Muscle layer of duodenum (tissue), 2 donors: Measurements from ENCODE around the gene LRMDA.

Experiments
- H3K27ac ChIP-seq: one replicate; pipeline ENCODE4 v1.7.0; 2013; ENCODE audit warnings: mild to moderate bottlenecking, low read length
- H3K27me3 ChIP-seq: one replicate; pipeline ENCODE4 v1.7.0; 2013; ENCODE audit warnings: low read depth, mild to moderate bottlenecking, control low read depth, low read length
- H3K36me3 ChIP-seq, 2 donors: one replicate each; pipeline ENCODE4 v1.7.0; 2013; ENCODE audit warnings: low read length in 2 of 2, control low read depth in 1 of 2, mild to moderate bottlenecking in 1 of 2; ENCODE audit not compliant: insufficient read depth in 2 of 2, control insufficient read depth in 1 of 2
- H3K4me1 ChIP-seq, 2 donors: one replicate each; pipeline ENCODE4 v1.7.0; 2013; ENCODE audit warnings: low read length in 2 of 2, mild to moderate bottlenecking in 2 of 2, control low read depth in 1 of 2, moderate library complexity in 1 of 2; ENCODE audit not compliant: insufficient read depth in 2 of 2, control insufficient read depth in 1 of 2
- H3K4me3 ChIP-seq, 2 donors: one replicate each; pipeline ENCODE4 v1.7.0; 2013; ENCODE audit warnings: low read length in 2 of 2, low read depth in 1 of 2, mild to moderate bottlenecking in 1 of 2
- H3K9me3 ChIP-seq, 2 donors: one replicate each; pipeline ENCODE4 v1.7.0; 2013; ENCODE audit warnings: low read length in 2 of 2, control low read depth in 1 of 2, mild to moderate bottlenecking in 1 of 2; ENCODE audit not compliant: control insufficient read depth in 1 of 2
- donor health status: healthy.

Gene LRMDA

GRCh38 chr10:76428551-76429367 is 997.3 kb downstream of the LRMDA start:
- no peak overlapping the region for H3K4me3 ChIP-seq
- H3K36me3 ChIP-seq = no peaks in the 10 kb centered on the region
- no peaks in the 10 kb centered on the region for H3K9me3 ChIP-seq
- H3K4me1 ChIP-seq = peaks cover 0 to 36% of the 10 kb centered on the region in 2 donors
- H3K27me3 ChIP-seq = no peaks in the 10 kb centered on the region
- no peak overlapping the region for H3K27ac ChIP-seq

DNA sequence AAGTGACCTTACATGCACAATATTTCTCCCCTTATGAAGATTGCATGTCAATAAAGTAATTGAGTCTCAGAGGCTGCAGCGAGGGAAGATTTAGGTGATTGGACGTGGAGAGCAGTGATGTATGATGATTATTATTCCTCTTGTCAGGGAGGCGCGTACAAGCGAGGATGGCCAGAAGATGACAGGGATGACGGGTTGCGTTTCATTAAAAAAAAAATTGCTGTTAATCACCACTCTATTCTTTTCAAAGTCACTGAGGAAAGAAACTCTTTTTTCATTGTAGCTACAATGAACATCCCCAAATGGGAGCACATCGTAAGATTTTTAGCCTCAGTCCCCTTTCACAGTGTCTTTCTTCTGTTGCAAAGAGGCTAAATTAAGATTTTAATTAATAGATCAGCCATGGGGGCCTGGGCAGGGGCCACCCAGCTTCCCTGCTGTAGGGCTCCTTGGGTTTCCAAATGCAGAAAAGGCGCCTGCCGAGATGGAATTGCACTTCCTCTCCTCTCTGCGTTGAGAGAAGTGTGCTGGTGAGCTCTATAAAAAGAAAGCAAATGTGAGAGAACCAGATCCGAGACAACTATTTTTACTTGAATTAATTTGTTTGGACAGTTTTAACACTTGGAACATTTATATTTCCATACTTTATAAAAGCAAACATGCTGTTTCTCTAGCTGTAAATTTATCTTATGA is 998.1 kb downstream of the LRMDA start:
- Histone ChIP-seq H3K27ac (peak overlapping the region; percentile 59), H3K4me3 (peak overlapping the region in 1 of 2 donors; percentile 10), H3K27me3 (no peaks in the 10 kb centered on the region)

DNA sequence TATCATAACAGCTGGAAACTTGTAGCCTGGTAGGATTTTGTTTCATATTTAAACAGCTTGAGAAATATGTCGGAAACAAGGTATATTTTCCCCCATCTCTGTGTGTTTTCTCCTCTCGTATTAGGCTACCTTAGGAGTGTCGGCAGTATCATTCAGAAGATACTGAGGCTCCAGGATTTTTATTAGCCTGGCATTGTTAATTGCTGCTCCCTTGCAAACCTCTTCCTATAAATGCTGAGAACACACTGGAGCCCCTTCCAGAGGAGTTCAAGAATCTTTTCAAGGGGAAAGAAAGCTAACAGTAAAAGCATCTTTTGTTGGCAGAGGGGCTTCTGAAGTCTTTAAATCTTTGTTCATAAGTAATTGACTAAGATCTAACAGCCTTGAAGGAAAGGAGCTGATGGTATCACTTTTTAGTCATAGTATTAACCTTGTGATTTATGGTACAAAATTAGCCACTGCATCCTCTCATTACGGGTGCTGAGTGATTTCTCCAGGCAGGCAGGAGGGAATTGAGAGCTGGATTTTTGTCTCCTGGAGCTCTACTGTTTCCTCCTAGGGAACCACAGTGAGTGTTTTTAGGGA is 998.7 kb downstream of the LRMDA start:
- H3K36me3 ChIP-seq = no peaks in the 10 kb centered on the region
- peak overlapping the region in 1 of 2 donors; percentile 10 for H3K4me3 ChIP-seq
- peak overlapping the region; percentile 59 for H3K27ac ChIP-seq
- H3K4me1 ChIP-seq = peaks cover 0 to 36% of the 10 kb centered on the region in 2 donors
- no peaks in the 10 kb centered on the region for H3K9me3 ChIP-seq
- H3K27me3 ChIP-seq = no peaks in the 10 kb centered on the region

More for the DNA sequence above, 998.1 kb downstream of the LRMDA start:
- Histone ChIP-seq H3K9me3 (no peaks in the 10 kb centered on the region), H3K4me1 (peaks cover 0 to 36% of the 10 kb centered on the region in 2 donors), H3K36me3 (no peaks in the 10 kb centered on the region)

DNA sequence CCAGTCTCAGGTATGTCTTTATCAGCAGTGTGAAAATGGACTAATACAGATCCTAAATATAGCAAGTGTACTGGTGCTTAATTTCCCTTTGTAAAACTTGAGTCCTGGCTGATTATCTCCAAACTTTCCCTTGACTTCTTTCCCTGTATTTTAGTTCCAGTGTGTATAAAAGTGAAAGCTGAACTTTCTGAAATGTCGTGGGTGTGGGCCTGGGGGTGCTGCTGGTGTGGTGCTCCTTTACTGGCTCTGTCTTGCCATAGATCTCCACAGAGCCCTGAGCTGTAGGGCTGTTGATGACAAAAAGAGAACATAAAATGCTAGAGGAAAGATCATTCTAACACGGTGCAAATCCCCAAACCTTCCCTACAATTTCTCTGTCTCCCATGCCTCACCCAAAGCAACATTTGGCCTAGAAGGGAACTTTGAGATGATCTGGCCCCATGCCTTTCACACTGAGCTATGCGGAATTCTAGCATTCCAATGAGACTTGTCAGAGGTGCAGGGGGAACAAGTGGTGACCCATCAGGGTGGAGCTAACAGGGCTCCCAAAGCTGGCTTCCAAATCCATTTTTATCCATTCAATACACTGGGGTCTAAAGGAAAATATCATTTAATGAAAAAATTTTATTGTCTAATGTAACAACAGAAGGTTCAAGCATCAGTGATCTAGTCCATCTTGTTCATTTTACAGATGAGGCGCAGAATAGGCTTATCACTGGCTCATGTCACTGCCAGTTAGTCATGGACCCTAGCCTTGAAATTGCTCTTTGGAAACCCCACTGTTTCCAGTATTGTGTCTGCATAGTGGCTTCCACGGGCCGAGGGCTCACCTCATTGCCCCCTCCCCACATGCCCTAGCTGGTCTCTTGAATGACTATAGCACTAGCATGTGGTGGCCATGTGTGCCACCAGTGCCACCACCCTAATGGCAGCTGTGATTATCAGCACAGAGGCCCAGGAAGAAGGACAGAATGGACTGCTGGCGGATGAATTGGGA is 1000.9 kb downstream of the LRMDA start:
- Histone ChIP-seq H3K27ac (peak overlapping the region; percentile 28), H3K36me3 (no peaks in the 10 kb centered on the region), H3K4me3 (no peak overlapping the region), H3K27me3 (no peaks in the 10 kb centered on the region), H3K4me1 (peaks cover 0 to 46% of the 10 kb centered on the region in 2 donors), H3K9me3 (no peaks in the 10 kb centered on the region)

- Histone ChIP-seq H3K27me3 (no peaks in the 10 kb centered on the region), H3K9me3 (no peaks in the 10 kb centered on the region), H3K36me3 (no peaks in the 10 kb centered on the region), H3K27ac (no peak overlapping the region), H3K4me1 (peaks cover 0 to 43% of the 10 kb centered on the region in 2 donors), H3K4me3 (no peak overlapping the region)
Observed at GRCh38 chr10:76433161-76434005, 1002.0 kb downstream of the LRMDA start.

- no peaks in the 10 kb centered on the region for H3K27me3 ChIP-seq
- no peaks in the 10 kb centered on the region for H3K9me3 ChIP-seq
- H3K4me3 ChIP-seq = no peak overlapping the region
- H3K27ac ChIP-seq = no peak overlapping the region
- H3K4me1 ChIP-seq = peaks cover 0 to 28% of the 10 kb centered on the region in 2 donors
- no peaks in the 10 kb centered on the region for H3K36me3 ChIP-seq
Observed at GRCh38 chr10:76435157-76435556, 1003.7 kb downstream of the LRMDA start.

- H3K4me3 ChIP-seq = no peak overlapping the region
- H3K9me3 ChIP-seq = no peaks in the 10 kb centered on the region
- H3K4me1 ChIP-seq = peaks cover 0 to 21% of the 10 kb centered on the region in 2 donors
- H3K36me3 ChIP-seq = no peaks in the 10 kb centered on the region
- H3K27me3 ChIP-seq = no peaks in the 10 kb centered on the region
- H3K27ac ChIP-seq = no peak overlapping the region
Observed at GRCh38 chr10:76436401-76436811, 1005.0 kb downstream of the LRMDA start.

GRCh38 chr10:76436981-76437380 is 1005.6 kb downstream of the LRMDA start:
- Histone ChIP-seq H3K4me1 (peaks cover 0 to 18% of the 10 kb centered on the region in 2 donors), H3K27ac (no peak overlapping the region), H3K4me3 (no peak overlapping the region), H3K36me3 (no peaks in the 10 kb centered on the region), H3K27me3 (no peaks in the 10 kb centered on the region), H3K9me3 (no peaks in the 10 kb centered on the region)

- Histone ChIP-seq H3K36me3 (no peaks in the 10 kb centered on the region), H3K4me3 (no peak overlapping the region), H3K4me1 (peaks cover 0 to 22% of the 10 kb centered on the region in 2 donors), H3K9me3 (no peaks in the 10 kb centered on the region), H3K27ac (no peak overlapping the region), H3K27me3 (no peaks in the 10 kb centered on the region)
Observed at GRCh38 chr10:76440426-76440825, 1009.0 kb downstream of the LRMDA start.

- Histone ChIP-seq H3K4me1 (peaks cover 0 to 12% of the 10 kb centered on the region in 2 donors), H3K9me3 (no peaks in the 10 kb centered on the region), H3K36me3 (no peaks in the 10 kb centered on the region), H3K27me3 (no peaks in the 10 kb centered on the region), H3K27ac (no peak overlapping the region), H3K4me3 (no peak overlapping the region)
Observed at GRCh38 chr10:76442113-76442512, 1010.7 kb downstream of the LRMDA start.
